Thoracic aorta (tissue), 2 donors: ENCODE results near the gene SHQ1. TPM values are rescaled to one million over a fixed set of nuclear protein-coding genes. Genes with fewer than 3 reads are reported as not detected.

Experiments used
- ATAC-seq: fragments of 150-250 bp; one replicate; pipeline ENCODE4 v1.8.0; 2017; ENCODE audit warnings: low read depth; ENCODE audit not compliant: insufficient number of reproducible peaks, low FRiP score
- DNase-seq: peaks from one replicate; pipeline ENCODE4 v3.0.0-alpha.2; 2020; ENCODE audit warnings: low spot score
- H3K27ac ChIP-seq, 2 donors: fragments of 200-600 bp; sonication (generic); 1 replicate in 1 of 2; 2 replicates in 1 of 2; pipeline ENCODE4 v1.5.1; 2016; ENCODE audit warnings: mild to moderate bottlenecking in 2 of 2, moderate library complexity in 2 of 2
- H3K27me3 ChIP-seq: fragments of 200-600 bp; sonication (generic); replicated peaks from 2 replicates; pipeline ENCODE4 v1.6.0; 2016; ENCODE audit warnings: mild to moderate bottlenecking; ENCODE audit not compliant: insufficient read depth
- H3K36me3 ChIP-seq: fragments of 200-600 bp; sonication (generic); one replicate; pipeline ENCODE4 v1.5.1; 2016
- H3K4me1 ChIP-seq, 2 donors: fragments of 200-600 bp; sonication (generic); 1 replicate in 1 of 2; 2 replicates in 1 of 2; pipeline versions ENCODE4 v1.5.1 to v1.6.0; 2016; ENCODE audit warnings: low read depth in 2 of 2, mild to moderate bottlenecking in 1 of 2; ENCODE audit not compliant: control insufficient read depth in 1 of 2
- H3K4me3 ChIP-seq: fragments of 200-600 bp; sonication (generic); 2 replicates; pipeline ENCODE4 v1.5.1; 2016; ENCODE audit warnings: mild to moderate bottlenecking
- H3K9me3 ChIP-seq: fragments of 200-600 bp; sonication (generic); 2 replicates; pipeline ENCODE4 v1.5.1; 2016
- total RNA-seq, 2 donors: library from RNA; depleted of rRNA; stranded (reverse); fragments of >200 nt; gene quantifications; one replicate each; pipeline versions ENCODE4 v1.1.0 to v1.2.3, GENCODE V29; 2016
- TF ChIP-seq, protein P1 (sequence below): fragments of 200-600 bp; sonication (generic); IDR thresholded peaks from one replicate; pipeline ENCODE4 v1.5.1; 2019; ENCODE audit warnings: antibody characterized with exemption

The SHQ1 gene
- total RNA-seq, 2 donors from 2014 or later = 4.5 to 12.3 TPM

DNA sequence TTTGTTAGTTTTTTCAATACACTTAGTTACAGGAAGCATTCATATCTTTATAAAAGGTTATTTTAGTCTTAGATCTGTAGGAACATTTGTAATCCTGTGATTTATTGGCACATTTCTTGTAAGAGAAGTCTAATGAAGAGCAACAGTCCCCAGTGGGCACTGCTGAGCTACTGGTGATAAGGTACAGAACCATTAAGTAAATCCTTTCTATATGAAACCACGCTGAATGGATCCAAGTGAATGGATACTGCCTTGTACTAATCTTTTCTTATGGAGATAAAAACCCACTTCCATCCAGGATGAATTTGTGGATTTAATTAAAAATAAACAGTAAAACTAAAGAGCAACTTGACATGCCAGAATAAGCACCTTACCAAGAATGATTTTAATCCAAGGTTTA, 64.0 kb downstream of the SHQ1 start:
- DNase-seq = no peak
- TF ChIP-seq, protein P1, sequence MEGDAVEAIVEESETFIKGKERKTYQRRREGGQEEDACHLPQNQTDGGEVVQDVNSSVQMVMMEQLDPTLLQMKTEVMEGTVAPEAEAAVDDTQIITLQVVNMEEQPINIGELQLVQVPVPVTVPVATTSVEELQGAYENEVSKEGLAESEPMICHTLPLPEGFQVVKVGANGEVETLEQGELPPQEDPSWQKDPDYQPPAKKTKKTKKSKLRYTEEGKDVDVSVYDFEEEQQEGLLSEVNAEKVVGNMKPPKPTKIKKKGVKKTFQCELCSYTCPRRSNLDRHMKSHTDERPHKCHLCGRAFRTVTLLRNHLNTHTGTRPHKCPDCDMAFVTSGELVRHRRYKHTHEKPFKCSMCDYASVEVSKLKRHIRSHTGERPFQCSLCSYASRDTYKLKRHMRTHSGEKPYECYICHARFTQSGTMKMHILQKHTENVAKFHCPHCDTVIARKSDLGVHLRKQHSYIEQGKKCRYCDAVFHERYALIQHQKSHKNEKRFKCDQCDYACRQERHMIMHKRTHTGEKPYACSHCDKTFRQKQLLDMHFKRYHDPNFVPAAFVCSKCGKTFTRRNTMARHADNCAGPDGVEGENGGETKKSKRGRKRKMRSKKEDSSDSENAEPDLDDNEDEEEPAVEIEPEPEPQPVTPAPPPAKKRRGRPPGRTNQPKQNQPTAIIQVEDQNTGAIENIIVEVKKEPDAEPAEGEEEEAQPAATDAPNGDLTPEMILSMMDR = no peak
- H3K36me3 ChIP-seq = no peaks in the 10 kb centered on the region
- no peaks in the 10 kb centered on the region for H3K4me1 ChIP-seq
- ATAC-seq = no peak
- H3K9me3 ChIP-seq = no peaks in the 10 kb centered on the region
- no peak overlapping the region for H3K27ac ChIP-seq
- no peak overlapping the region for H3K4me3 ChIP-seq
- no peaks in the 10 kb centered on the region for H3K27me3 ChIP-seq

DNA sequence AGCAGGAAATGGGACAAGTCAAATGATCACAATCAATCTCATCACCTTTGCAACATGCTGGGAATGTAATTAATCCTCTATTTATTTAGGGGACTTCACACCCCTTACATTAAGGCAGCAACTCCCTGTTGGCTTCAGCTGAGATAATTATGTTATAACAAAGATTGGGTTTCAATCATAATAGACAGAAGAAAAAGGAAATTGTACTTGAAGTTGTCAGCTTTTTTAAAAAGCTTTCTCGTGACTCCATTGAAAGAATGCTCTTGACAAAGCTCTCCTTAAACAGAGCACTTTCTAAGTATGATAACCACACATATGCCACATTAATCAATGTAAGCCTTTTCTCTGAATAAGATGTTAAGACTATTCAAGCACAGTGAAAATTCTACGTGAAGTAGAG, 65.7 kb downstream of the SHQ1 start:
- TF ChIP-seq, protein P1 = no peak
- no peak for DNase-seq
- H3K27me3 ChIP-seq = no peaks in the 10 kb centered on the region
- no peaks in the 10 kb centered on the region for H3K9me3 ChIP-seq
- H3K4me1 ChIP-seq = no peaks in the 10 kb centered on the region
- H3K4me3 ChIP-seq = no peak overlapping the region
- no peaks in the 10 kb centered on the region for H3K36me3 ChIP-seq
- H3K27ac ChIP-seq = no peak overlapping the region
- ATAC-seq = no peak

DNA sequence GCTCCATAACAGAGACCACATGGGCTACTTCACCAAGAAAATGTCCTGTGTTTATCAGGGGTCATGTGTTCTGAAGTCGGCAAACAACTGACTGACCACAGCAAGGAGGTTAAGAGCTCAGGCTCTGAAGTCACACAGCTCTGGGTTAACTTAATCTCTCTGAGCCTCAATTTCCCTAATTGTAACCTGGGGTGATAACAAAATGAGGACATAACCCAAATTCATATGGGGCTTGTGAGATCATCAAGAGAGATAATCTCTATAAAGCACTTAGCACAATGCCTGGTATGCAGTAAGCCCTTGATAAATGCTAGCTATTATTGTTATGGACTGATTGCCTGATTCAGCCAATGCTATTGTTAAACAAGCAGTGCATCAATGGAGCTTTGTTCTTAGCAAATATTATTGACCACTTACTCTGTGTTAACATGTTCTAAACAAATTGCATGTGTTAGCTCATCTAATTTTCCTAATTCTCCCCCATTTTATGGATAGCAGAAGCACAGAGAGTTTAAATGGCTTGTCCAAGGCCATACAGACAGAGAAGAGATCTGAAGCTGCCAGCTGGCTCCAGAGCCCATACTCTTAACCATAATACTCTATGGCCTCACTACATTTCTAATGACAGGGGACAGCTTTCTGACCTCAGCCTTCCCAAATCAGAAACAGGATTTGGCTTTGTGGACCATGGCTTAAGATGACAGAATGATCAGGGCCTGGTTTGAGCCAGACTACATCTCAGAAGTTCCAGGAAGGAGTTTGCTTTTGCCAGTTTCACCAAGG, 78.3 kb downstream of the SHQ1 start:
- ATAC-seq = no peak
- H3K27me3 ChIP-seq = no peaks in the 10 kb centered on the region
- H3K4me1 ChIP-seq = peaks cover 0 to 6% of the 10 kb centered on the region in 2 donors
- H3K27ac ChIP-seq = no peak overlapping the region
- no peaks in the 10 kb centered on the region for H3K9me3 ChIP-seq
- H3K36me3 ChIP-seq = no peaks in the 10 kb centered on the region
- TF ChIP-seq, protein P1 = no peak
- H3K4me3 ChIP-seq = no peak overlapping the region
- DNase-seq = no peak

DNA sequence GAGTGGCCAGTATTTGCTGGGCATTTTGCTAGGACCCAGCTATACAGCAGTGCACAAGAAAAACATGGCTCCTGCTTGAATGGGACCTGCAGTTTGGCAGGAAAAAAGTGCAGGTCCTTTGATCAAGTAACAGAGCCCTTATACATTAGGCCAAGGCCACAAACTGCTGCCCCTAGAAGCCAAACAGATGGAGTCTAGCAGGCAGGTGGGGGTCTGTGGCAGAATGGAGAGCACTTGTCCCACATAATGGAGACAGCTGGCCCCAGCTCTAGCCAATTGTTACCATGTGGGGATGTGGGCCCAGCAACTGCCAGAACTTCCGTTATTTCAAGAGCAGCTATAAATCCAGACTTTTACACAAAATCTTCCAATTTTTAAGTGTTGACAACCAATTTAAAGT, 79.3 kb downstream of the SHQ1 start:
- H3K4me3 ChIP-seq = no peak overlapping the region
- ATAC-seq = no peak
- no peaks in the 10 kb centered on the region for H3K9me3 ChIP-seq
- TF ChIP-seq, protein P1 = no peak
- DNase-seq = no peak
- no peaks in the 10 kb centered on the region for H3K36me3 ChIP-seq
- H3K4me1 ChIP-seq = peaks cover 0 to 6% of the 10 kb centered on the region in 2 donors
- H3K27ac ChIP-seq = no peak overlapping the region
- no peaks in the 10 kb centered on the region for H3K27me3 ChIP-seq

DNA sequence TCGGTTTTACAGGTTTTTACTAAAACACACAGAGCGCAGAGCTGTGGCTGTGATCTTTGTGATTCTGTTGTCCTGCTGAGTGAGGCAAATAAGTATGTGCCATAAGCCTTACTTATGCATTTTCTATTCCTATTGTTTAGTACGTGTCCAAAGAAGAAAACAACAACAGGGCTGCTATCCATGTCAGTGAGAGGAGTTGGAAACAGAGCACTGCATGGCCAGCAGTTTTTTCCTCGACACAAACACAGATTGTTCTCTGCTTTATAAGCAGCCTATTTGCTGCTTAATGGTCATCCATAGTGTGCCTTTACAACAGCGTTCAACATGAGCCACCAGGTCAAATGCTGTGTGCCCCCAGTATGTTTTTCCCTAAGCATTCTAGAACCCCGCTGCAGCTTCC, 79.8 kb downstream of the SHQ1 start:
- H3K36me3 ChIP-seq = no peaks in the 10 kb centered on the region
- no peaks in the 10 kb centered on the region for H3K27me3 ChIP-seq
- TF ChIP-seq, protein P1 = no peak
- ATAC-seq (no peak), DNase-seq (no peak)
- H3K9me3 ChIP-seq = no peaks in the 10 kb centered on the region
- H3K4me3 ChIP-seq = no peak overlapping the region
- no peak overlapping the region for H3K27ac ChIP-seq
- peaks cover 0 to 6% of the 10 kb centered on the region in 2 donors for H3K4me1 ChIP-seq
